Sigmoid colon (tissue), 4 donors: ENCODE measurements around the gene PLCH1.

ENCODE experiments used
- CTCF ChIP-seq, 4 experiments: fragments of 450-650 bp in 3 of 4; fragments of 200-600 bp in 1 of 4; IDR thresholded peaks; one replicate each; pipeline ENCODE4 v1.5.1; 2016 to 2019; ENCODE audit warnings: antibody characterized with exemption in 4 of 4, mild to moderate bottlenecking in 3 of 4, moderate library complexity in 2 of 4
- POLR2A ChIP-seq, 2 donors: fragments of 450-650 bp; IDR thresholded peaks; one replicate each; pipeline ENCODE4 v1.6.1; 2016; ENCODE audit warnings: antibody characterized with exemption in 2 of 2, mild to moderate bottlenecking in 2 of 2, moderate library complexity in 2 of 2
- POLR2AphosphoS5 ChIP-seq, 4 donors: sonication (generic); formaldehyde crosslinking; IDR thresholded peaks; one replicate each; pipeline ENCODE4 v1.6.1; 2017; ENCODE audit warnings: antibody characterized with exemption in 4 of 4

GRCh38 chr3:155342344-155342743 lies 402.5 kb downstream of the PLCH1 start:
- TF ChIP-seq CTCF (IDR thresholded peaks at IDR 0.05) (no peak), POLR2A (IDR thresholded peaks at IDR 0.05) (no peak), POLR2AphosphoS5 (IDR thresholded peaks at IDR 0.05) (no peak)
